ENCODE results near the gene SMC6. TPM values are rescaled to one million over a fixed set of nuclear protein-coding genes. Genes with fewer than 3 reads are reported as not detected.

SMC6 gene
- total RNA-seq, 1 experiment from 2014 or later = 40.3 TPM

- Histone ChIP-seq H3K79me1 (ENCODE audit: insufficient read depth, low read depth, low read length, poor library complexity, severe bottlenecking) (no peaks in the 10 kb centered on the region), H3K79me2 (ENCODE audit: insufficient read depth, low read length) (no peaks in the 10 kb centered on the region), H4K8ac (replicated peaks; ENCODE audit: insufficient read length, low read depth, low read length) (no peak overlapping the region), H3K4me2 (ENCODE audit: insufficient read depth, insufficient read length, low read length) (no peak overlapping the region), H3T11ph (ENCODE audit: low read length) (no peak overlapping the region), H2BK15ac (ENCODE audit: low read depth, low read length) (no peak overlapping the region), H4K20me1 (ENCODE audit: control insufficient read depth, insufficient read depth, insufficient read length) (no peaks in the 10 kb centered on the region), H3K9ac (ENCODE audit: extremely low read depth, insufficient read length, low read length) (no peak overlapping the region), H3K56ac (ENCODE audit: insufficient read length, low read depth, low read length) (no peak overlapping the region), H2BK120ac (ENCODE audit: low read depth, low read length, poor library complexity, severe bottlenecking) (no peak overlapping the region), H3K23me2 (ENCODE audit: insufficient read length, low read depth, low read length, poor library complexity, severe bottlenecking) (no peaks in the 10 kb centered on the region), H3K27me3 (ENCODE audit: insufficient read depth, low read length) (no peaks in the 10 kb centered on the region), H2AFZ (ENCODE audit: low read length) (no peak overlapping the region), H2AK5ac (ENCODE audit: insufficient read length, low read length) (no peak overlapping the region), H4K91ac (ENCODE audit: insufficient read length, low read depth, low read length) (no peak overlapping the region), H3K14ac (ENCODE audit: insufficient read depth, low read length) (no peak overlapping the region), H3K23ac (ENCODE audit: insufficient read length, low read depth, low read length) (no peak overlapping the region), H3K4ac (ENCODE audit: low read depth, low read length) (no peak overlapping the region), H4K5ac (ENCODE audit: insufficient read length, low read depth, low read length) (no peak overlapping the region), H3K4me1 (ENCODE audit: insufficient read depth, low read length) (no peaks in the 10 kb centered on the region), H2BK20ac (ENCODE audit: low read depth, low read length, poor library complexity, severe bottlenecking) (no peak overlapping the region), H3K18ac (ENCODE audit: insufficient read length, low read depth, low read length) (no peak overlapping the region), H2BK5ac (ENCODE audit: insufficient read length, low read length) (no peak overlapping the region), H3K27ac (ENCODE audit: insufficient read length, low read depth, low read length) (no peak overlapping the region), H3K9me3 (ENCODE audit: control insufficient read depth, low read depth, low read length) (no peaks in the 10 kb centered on the region), H2BK12ac (ENCODE audit: insufficient read length, low read depth, low read length) (no peak overlapping the region)
- H3K9me3 Mint-ChIP-seq = no peaks in the 10 kb centered on the region; a peak in 1 of 5 replicates
- TF ChIP-seq, protein P1, sequence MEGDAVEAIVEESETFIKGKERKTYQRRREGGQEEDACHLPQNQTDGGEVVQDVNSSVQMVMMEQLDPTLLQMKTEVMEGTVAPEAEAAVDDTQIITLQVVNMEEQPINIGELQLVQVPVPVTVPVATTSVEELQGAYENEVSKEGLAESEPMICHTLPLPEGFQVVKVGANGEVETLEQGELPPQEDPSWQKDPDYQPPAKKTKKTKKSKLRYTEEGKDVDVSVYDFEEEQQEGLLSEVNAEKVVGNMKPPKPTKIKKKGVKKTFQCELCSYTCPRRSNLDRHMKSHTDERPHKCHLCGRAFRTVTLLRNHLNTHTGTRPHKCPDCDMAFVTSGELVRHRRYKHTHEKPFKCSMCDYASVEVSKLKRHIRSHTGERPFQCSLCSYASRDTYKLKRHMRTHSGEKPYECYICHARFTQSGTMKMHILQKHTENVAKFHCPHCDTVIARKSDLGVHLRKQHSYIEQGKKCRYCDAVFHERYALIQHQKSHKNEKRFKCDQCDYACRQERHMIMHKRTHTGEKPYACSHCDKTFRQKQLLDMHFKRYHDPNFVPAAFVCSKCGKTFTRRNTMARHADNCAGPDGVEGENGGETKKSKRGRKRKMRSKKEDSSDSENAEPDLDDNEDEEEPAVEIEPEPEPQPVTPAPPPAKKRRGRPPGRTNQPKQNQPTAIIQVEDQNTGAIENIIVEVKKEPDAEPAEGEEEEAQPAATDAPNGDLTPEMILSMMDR (conservative IDR thresholded peaks at IDR 0.05) = no peak
- H3K36me3 Mint-ChIP-seq (ENCODE audit: insufficient read depth in 1 of 3, low read depth in 3 of 3) = peaks cover 27 to 76% (median 62%) of the 10 kb centered on the region in 3 experiments; a peak in 6 of 7 replicates
- H3K4me1 Mint-ChIP-seq = no peaks in the 10 kb centered on the region
- DNase-seq = no peak
- H3K27ac Mint-ChIP-seq = peak overlapping the region in 2 of 3 experiments; percentile 52 to 74; a peak in 3 of 7 replicates
- H3K27me3 Mint-ChIP-seq (ENCODE audit: low read depth) = no peaks in the 10 kb centered on the region
- no CpG with 5 or more reads among the region's 2 CpGs for WGBS (ENCODE audit: extremely low coverage, insufficient read length, low lambda C conversion rate)
- H3K4me3 Mint-ChIP-seq = no peak overlapping the region
Measured at GRCh38 chr2:17740203-17740602, 13.4 kb downstream of the SMC6 start.
